GM13976 (cell line): ENCODE results near the gene PTPRJ.

Source experiments
- DNase-seq: peaks from one replicate; pipeline ENCODE4 v3.0.0; 2012; ENCODE audit warnings: low spot score
- CTCF ChIP-seq: IDR thresholded peaks from 2 replicates; pipeline ENCODE4 v1.5.1; 2012; ENCODE audit warnings: borderline replicate concordance, mild to moderate bottlenecking; ENCODE audit not compliant: insufficient read depth; ENCODE audit errors: extremely low read depth, missing control alignments, control extremely low read depth
- in situ Hi-C: fragments of 300-500 bp; cut with MboI; formaldehyde crosslinking; loops from one replicate; pipeline ENCODE4 v1.12.0; 2022; ENCODE audit warnings: low sequenced_read_pairs, mixed read lengths, inconsistent platforms; ENCODE audit not compliant: unreplicated experiment

PTPRJ gene

GRCh38 chr11:47971501-47971900 lies 8.9 kb upstream of the PTPRJ start:
- no peak for DNase-seq
- no peak for TF ChIP-seq CTCF
- in situ Hi-C loops: no loop called here

- in situ Hi-C loops: no loop called here
- no peak for TF ChIP-seq CTCF
- no peak for DNase-seq
These were observed 7.2 kb upstream of the PTPRJ start for GRCh38 chr11:47973173-47973572.

- no peak for DNase-seq
- TF ChIP-seq CTCF: no peak
- in situ Hi-C loops: no loop called here
These were observed 3.4 kb upstream of the PTPRJ start for GRCh38 chr11:47976931-47977330.

GRCh38 chr11:47977623-47978022 lies 2.7 kb upstream of the PTPRJ start:
- DNase-seq: no peak
- no peak for TF ChIP-seq CTCF
- in situ Hi-C loops: no loop called here

- no peak for TF ChIP-seq CTCF
- in situ Hi-C loops: no loop called here
- DNase-seq: no peak
These were observed 826 bp upstream of the PTPRJ start for GRCh38 chr11:47979378-47980087.

- DNase-seq: peak; percentile 67
- in situ Hi-C loops: no loop called here
- peak; percentile 20 for TF ChIP-seq CTCF
These were observed 705 bp downstream of the PTPRJ start for GRCh38 chr11:47980907-47981621.
